NCI-H748 treated with DMSO at 0.1 percent for 48 hours (cell line): ENCODE results near the gene SSBP3.
"Not testable (repeated sequence)": the region's sequence is repeated elsewhere in the genome, so short reads cannot be mapped to it uniquely, and the experiment has no call there.

Experiments
- DNase-seq: peaks from one replicate; lab custom pipeline; 2025; lab: John Stamatoyannopoulos, UW

The SSBP3 gene

DNA sequence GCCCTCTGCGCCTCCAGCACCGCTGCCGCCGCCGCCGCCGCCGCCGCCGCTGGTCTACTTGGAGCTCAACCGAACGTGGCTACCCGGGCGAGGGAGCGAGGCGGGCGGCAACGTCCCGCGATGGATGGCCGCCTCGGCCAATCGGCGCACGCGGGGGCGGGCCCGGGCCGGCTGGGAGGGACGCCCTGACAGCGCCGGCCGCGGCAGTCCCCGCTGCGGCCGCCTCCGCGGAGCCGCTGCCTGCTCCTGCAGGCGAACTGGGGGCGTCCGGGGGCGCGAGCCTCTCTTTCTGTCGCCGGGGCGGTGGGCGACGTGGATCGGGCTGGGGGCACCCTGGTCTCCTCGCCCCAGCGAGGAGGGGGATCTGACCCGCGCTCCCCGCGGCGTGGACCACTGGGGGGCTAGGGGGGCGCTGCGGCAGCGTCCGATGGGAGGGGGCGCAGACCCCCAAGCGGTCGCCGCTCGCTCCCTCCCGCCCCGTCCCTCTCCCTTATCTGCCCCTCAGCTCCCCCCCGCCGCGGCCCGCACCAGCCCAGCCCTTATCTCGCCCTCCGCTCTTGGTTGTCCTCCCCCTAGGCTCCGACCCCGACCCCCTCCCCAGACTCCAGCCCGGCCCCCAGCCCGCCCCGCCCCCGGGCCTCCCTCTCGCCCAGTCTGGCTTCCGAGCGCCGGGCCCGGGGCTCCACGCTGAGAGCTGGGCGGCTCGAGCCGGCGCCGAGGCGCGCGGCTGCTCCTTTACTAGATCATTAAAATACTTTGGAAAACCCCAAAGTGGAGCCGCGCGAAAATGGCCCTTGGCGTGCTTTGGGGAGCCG is at the start of gene SSBP3:
Gene SSBP3 (minus strand): TSS at position 56 of the 815 bp plus-strand sequence.
- peak; percentile 85 for DNase-seq

DNA sequence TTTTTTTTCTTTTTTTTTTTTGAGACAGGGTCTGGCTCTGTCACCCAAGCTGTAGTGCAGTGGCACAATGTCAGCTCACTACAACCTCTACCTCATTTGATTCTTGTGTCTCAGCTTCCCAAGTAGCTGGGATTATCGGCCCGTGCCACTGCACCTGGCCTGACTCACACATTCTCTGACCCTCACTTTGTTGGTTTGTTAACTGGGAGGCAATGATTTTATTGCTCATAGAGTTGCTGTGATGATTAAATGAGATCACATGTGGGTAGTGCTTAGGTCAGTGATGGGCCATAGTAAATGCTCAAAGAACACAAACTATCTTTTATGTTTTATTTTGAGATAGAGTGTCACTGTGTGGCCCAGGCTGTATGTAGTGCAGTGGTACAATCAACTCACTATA is 47.3 kb upstream of the SSBP3 start:
- DNase-seq: no peak

DNA sequence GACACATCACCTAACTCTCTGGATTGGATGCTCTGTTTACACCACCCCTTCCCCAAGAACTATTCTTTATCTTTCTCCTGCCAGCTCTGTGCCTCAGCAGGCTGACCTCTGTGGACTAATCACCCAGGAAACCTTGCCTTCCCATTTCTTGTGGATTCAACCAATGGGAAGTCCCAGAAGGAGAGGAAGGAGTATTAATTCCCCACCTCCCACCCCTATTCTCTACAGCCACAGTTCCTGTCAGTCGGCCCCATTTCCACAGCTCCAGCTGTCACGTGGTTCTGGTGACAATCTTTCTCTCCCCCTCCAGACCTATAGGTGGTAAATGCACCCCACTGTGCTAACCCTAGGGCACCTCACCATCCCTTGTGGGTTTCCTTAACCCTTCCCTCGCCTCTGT is 46.8 kb upstream of the SSBP3 start:
- no peak for DNase-seq

GRCh38 chr1:54449431-54449830 is 43.2 kb upstream of the SSBP3 start:
- DNase-seq: not testable (repeated sequence)

DNA sequence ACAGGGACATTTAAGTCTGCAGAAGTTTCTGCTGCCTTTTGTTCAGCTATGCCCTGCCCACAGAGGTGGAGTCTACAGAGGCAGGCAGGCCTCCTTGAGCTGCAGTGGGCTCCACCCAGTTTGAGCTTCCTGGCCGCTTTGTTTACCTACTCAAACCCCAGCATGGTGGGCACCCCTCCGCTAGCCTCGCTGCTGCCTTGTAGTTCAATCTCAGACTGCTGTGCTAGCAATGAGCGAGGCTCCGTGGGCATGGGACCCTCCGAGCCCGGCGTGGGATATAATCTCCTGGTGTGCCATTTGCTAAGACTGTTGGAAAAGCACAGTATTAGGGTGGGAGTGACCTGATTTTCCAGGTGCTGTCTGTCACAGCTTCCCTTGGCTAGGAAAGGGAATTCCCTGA is 42.6 kb upstream of the SSBP3 start:
- not testable (repeated sequence) for DNase-seq

DNA sequence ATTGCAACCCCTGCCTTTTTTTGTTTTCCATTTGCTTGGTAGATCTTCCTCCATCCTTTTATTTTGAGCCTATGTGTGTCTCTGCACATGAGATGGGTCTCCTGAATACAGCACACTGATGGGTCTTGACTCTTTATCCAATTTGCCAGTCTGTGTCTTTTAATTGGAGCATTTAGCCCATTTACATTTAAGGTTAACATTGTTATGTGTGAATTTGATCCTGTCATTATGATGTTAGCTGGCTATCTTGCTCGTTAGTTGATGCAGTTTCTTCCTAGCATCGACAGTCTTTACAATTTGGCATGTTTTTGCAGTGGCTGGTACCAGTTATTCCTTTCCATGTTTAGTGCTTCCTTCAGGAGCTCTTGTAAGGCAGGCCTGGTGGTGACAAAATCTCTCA is 40.9 kb upstream of the SSBP3 start:
- not testable (repeated sequence) for DNase-seq

GRCh38 chr1:54442185-54442584 is 36.0 kb upstream of the SSBP3 start:
- DNase-seq: no peak

- no peak for DNase-seq
Measured at GRCh38 chr1:54439550-54440223, 33.5 kb upstream of the SSBP3 start.

DNA sequence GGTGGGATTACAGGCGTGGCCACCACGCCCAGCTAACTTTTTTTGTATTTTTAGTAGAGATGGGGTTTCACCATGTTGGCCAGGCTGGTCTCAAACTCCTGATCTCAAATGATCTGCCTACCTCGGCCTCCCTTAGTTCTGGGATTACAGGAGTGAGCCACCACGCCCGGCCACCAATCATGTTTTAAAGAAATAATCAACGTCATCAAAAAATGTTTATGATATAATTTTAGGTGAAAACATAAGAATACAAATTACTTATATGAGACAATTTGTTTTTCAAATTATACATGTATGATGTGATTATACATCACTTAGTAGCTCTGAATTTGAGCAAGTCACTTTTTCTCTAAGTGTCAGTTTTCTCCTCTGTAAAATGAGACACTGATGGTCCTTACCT is 31.6 kb upstream of the SSBP3 start:
- no peak for DNase-seq

- no peak for DNase-seq
Measured at GRCh38 chr1:54436826-54437225, 30.6 kb upstream of the SSBP3 start.

- no peak for DNase-seq
Measured at GRCh38 chr1:54429838-54430237, 23.6 kb upstream of the SSBP3 start.

GRCh38 chr1:54428837-54429518 is 22.8 kb upstream of the SSBP3 start:
- DNase-seq: no peak

DNA sequence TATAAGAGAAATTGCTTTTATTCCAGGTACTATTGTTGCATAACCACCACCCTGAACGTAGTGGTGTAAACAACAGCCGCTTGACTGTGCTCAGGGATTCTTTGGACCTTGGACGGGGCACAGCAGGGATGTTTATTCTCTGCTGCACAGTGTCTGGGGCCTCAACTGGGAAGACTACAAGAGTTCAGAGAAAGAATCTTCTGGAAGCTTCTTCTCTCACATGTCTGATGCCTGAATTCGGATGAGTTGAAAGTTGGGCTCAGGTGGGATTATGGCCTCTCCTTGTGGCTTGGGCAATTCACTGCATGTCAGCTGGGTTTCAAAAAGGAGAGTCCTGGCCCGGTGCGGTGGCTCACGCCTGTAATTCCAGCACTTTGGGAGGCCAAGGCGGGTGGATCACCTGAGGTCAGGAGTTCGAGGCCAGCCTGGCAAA is 19.0 kb upstream of the SSBP3 start:
- DNase-seq: no peak

DNA sequence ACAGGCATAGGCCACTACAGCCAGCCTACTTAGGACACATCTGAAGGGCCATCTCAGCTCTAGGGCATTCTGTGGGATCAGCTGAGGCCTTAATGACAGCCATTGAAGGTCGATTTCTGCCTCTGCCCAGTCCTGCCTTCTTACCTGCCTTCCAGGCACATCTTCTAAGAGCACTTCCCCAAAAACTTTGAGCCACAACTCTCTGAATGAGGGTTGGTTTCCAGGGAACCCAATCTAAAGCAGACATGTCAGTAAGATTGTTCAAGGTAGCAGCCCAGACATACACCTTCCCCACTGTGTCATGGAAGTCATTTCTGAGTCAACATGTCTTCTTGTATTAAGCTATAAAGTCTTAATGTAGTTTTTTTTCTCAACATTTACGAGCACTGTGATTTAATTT is 18.2 kb upstream of the SSBP3 start:
- no peak for DNase-seq

DNA sequence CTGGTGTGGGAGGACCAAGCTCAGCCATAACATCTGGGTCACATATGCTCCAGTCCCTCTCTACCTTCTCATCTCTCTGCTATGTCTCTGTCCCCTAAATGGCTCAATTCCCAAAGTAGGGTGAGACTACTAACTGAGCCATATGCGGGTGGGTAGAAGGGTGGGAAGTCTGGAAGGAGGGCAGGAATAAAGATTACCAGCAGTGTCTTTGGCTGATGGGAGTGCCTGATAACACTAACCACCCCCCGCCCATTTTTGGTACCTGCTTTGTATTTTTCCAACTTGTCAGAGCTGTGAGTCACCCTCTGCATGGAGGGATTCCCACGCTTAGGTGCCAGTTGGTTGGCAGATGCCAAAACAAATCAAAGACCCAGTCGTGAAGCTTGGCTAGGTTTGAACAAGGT is 14.9 kb upstream of the SSBP3 start:
- no peak for DNase-seq

GRCh38 chr1:54418598-54418997 is 12.4 kb upstream of the SSBP3 start:
- DNase-seq: not testable (repeated sequence)

GRCh38 chr1:54417123-54417522 is 10.9 kb upstream of the SSBP3 start:
- DNase-seq: no peak

DNA sequence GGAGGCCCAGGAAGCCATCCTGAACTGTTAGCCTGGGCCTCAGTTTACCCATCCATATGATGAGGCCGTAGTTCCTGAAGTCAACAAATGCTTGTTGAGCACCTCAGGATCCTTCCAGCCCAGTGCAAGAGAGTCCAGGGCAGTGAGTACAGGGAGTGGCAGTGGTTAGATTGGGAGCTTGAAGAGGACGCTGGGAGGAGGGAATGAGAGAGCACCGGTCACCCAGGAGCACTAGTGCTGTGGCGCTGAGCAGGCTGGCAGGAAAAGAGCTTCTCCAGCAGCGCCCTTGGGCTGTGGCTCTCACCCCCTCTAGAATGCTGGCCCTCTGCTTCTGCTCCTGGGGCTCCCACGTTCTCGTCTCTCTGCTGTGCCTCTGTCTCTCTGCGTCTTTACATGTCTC is 10.2 kb upstream of the SSBP3 start:
- no peak for DNase-seq

DNA sequence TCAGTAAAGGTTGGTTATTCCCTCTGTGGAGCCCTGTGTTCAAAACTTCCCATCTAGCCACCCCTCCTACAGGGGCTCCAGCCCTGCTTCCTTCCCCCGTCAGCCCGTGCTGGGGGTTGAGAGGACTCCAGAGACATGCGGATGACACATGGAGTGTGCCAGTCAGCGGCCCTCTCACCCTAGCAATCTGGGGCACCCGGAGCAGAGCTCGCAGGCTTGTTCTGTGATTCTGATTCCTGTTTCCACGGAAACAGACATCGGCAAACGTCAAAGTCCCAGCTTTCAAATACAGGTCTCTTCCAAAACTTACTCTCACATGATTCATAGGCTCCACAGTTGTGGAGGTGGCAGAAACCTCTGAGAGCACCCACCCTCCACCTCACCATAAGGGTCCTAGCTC is 9.8 kb upstream of the SSBP3 start:
- DNase-seq: no peak

- no peak for DNase-seq
Measured at GRCh38 chr1:54415533-54415932, 9.3 kb upstream of the SSBP3 start.

DNA sequence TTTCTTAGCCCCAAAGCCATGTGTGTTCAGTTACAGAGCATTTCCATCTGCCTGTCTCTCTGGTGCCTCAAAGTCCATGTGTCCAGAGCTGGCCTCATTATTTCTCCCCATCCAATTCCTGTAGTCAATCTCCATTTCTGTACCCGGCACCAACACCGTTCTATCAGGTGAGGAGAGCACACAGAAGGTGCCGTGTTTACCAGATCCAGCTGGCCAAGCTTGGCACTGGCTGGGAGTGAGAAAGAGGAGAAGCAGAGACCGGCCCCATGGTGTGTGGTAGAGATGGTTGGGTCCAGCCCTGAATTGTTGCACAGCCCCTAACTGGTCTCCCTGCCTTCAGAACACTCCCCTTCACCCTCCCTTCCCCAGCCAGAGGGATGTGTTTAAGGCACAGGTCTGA is 7.5 kb upstream of the SSBP3 start:
- DNase-seq: no peak

- DNase-seq: no peak
Measured at GRCh38 chr1:54413295-54413694, 7.1 kb upstream of the SSBP3 start.

- no peak for DNase-seq
Measured at GRCh38 chr1:54410359-54410758, 4.2 kb upstream of the SSBP3 start.
